GM18511 (cell line): ENCODE measurements around the gene ANKRD6.

ENCODE experiments used
- ATAC-seq: cut with Tn5 transposase; IDR thresholded peaks from one replicate; pipeline ENCODE4 v1.9.1; 2021; ENCODE audit warnings: mild to moderate bottlenecking, moderate library complexity; ENCODE audit not compliant: unreplicated experiment

ANKRD6 gene

DNA sequence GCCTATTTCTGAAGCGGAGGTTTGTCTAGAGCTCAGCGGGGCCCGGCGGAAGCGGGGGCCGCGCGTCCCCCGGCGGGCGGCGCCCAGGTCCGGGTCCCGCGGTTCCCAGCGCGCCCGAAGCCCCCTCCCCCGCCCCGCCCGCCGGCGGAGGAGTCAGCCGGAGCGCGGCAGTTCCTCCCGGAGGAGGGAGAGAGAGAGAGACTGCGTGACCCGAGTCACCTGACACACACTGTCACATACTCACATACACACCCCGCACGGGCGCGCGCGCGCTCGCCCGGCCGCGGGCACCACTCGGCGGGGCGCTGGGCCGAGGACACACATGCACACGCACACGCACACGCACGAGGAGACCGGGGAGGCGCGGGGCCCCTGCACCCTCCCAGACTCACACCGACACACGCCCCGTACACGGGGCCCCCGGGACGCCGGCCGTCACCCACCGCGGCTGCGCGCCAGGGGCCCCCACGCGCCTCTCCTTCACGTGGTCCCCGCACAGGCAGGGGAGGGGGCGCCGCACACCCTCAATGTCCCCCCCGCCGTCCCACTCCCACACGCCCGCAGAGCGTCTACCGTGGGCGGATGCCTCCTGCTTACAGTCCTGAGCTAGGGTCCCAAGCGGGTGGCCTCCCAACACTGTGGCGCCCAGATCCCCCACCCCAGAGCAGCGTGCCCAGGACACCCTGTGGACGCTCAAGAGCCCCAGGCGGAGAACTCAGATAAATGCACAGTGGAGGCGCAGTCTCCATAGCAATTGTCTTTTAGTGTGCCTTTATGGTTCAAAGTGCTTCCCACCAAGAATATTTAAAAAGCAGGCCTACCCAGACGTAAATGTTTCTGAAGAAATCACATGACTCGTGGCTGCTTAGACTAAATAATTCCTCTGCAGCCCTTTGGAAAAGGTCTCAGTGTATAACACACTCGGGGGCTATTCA lies 20.6 kb upstream of the ANKRD6 start, which contains the start of gene RRAGD:
RRAGD (minus strand) TSS at position 203 of the 935 bp plus-strand sequence. CDS start 280 bp downstream, outside the sequence.
- ATAC-seq, result peak; percentile 78

- no peak for ATAC-seq
These were observed 19.9 kb upstream of the ANKRD6 start for GRCh38 chr6:89413006-89413400.

- ATAC-seq, result no peak
These were observed 18.7 kb upstream of the ANKRD6 start for GRCh38 chr6:89414215-89414614.

DNA sequence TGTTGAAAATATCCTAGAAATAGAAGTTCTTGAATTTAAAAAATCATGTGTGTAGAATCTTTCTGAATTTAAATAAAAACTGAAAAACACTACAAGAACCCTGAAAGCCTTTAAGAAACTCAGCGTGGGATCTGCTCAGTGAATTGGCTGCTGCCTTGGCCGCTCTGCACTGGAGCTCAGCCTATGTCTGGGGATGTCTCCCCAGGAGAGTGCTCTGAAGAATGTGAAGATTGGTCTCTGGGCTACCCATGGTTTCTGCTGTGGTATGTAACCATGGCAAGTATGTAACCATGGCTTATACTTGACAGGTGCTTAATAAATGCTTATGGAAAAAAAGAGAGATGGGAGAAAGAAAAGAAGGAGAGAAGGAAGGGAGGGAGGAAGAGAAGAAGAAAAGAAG lies 17.8 kb upstream of the ANKRD6 start:
- no peak for ATAC-seq

GRCh38 chr6:89416796-89417195 lies 16.2 kb upstream of the ANKRD6 start:
- ATAC-seq, result no peak

DNA sequence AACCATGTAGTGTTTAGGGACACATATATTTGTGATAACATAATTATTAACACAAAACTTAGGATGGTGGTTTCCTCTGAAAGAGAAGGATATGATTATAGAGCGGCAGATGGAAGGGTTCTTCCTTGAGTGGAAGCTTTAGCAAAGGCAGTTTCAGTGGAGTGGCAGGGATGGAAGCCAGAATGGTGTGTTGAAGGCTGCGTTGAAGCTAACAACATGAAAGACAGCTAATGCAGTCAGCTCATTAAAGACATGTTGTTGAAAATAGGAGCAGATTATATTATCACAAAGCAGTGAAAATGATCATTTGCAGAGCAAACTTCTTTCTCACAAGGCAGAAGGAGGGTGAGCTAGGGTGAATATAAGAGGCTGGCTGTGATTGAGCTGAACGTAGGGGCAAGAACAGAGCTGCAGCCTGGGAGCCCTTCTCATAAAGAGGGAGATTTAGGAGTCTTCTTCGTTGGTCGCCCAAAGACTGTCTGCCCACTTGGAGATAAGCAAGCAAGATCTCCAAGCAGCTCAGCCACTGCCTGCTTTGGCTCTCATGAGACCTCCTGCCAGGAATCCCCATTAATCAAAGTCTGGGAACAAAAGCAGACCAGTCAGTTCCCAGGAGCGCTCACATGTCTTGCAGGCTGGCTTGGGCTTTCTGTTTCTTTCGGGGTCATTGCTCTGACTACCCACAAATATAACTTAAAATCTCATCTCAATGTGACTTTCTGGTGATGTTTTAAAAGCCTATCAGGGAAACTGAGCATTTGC lies 2.6 kb upstream of the ANKRD6 start:
- ATAC-seq, result no peak

DNA sequence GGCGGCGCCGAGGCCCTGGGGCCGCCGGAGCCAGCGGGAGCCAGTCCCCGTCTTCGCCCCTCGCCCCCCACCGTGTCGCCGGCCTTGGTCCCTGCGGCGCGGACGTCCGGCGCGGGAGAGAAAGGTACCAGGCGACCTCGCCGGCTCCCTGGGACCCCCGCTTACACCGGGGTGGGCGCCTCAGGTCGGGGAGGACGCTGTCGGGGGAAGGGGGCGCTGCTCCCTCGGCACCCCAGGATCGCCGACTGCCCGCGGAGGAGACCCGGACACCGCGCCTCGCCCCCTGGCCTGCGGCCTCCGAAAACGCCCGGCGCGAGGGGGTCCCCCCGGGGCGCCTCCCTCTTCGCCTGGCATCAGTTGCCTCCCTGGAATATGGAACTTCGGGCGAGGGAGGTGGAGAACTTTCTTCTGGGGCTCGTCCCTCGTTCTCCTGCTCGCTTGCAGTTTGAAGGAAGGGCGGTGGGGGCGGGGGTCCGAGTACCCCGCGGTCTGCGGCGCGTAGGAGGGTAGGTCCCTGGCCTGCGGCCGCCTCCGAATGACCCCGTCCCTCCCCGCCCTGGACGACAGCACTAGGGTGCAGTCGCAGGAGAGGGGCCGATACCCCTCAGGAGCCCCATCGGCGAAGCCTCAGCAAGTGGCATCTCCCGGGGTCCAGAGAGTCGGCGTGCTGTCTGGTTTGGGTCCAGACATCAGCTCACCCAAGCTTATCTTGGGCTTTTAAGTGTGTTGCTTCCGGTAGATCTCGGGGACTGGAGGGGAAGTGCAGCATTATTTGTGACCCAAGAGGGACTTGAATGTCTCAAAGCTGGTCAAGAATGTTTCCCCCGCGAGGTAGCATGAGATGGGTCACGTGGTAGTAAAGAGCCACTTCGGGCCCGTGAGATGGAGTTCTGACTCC lies 549 bp downstream of the ANKRD6 start:
- ATAC-seq, result peak; percentile 53

DNA sequence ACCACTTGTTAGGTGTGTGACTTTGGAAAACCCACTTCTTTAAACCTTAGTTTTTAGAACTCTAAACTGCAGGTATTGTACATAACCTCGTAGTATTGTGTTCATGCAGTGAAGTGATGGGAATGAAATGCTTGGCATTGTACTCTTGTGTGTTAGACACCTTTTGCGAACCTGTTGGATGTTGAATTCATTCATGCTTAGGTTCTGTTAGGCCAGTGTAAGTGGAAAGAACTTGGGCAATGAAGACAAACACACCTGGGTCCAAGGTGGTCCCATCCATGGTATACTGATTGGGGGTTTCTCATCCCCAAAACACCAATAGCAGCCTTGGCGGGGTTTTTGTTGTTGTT lies 1.2 kb downstream of the ANKRD6 start:
- ATAC-seq, result no peak

GRCh38 chr6:89434954-89435353 lies 2.0 kb downstream of the ANKRD6 start:
- ATAC-seq, result no peak

DNA sequence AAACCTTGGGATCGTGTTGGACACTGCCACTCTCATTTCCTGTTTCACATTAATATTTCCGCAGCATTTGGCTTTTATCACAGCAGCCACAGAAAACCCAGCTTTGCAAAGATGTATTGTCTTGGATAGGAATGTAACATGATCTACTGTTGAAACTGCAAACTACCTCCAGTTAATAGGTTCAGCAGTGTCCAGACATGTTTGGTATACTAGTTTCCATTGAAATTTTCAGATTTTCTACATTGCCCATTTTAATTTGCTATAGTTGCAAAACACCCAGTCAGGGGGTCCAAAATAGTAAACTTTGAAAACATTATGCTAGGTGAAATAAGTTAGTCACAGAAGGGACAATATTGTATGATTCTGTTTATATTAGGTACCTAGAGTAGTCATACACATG lies 3.3 kb downstream of the ANKRD6 start:
- no peak for ATAC-seq

- ATAC-seq, result no peak
These were observed 5.3 kb downstream of the ANKRD6 start for GRCh38 chr6:89438248-89438647.

DNA sequence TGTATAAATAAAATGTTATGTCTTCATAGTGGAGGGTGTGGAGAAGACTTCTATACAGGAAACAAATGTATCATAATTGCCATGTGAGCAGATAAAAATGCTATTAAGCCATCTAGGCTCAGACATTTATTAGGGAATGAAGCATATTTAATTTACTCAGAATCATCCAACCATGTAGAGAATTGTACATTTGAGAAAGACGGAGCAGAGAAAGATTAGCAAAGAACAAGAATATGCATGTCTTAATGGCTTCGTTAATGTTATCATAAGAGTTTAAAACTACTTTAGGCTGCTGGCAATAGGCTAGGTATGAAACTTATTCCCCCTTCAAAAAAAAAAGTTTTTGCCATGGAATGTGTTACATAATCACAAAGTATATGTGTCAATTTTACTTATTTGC lies 6.1 kb downstream of the ANKRD6 start:
- no peak for ATAC-seq

GRCh38 chr6:89440200-89440599 lies 7.2 kb downstream of the ANKRD6 start:
- no peak for ATAC-seq

- ATAC-seq, result no peak
These were observed 10.7 kb downstream of the ANKRD6 start for GRCh38 chr6:89443658-89444057.

DNA sequence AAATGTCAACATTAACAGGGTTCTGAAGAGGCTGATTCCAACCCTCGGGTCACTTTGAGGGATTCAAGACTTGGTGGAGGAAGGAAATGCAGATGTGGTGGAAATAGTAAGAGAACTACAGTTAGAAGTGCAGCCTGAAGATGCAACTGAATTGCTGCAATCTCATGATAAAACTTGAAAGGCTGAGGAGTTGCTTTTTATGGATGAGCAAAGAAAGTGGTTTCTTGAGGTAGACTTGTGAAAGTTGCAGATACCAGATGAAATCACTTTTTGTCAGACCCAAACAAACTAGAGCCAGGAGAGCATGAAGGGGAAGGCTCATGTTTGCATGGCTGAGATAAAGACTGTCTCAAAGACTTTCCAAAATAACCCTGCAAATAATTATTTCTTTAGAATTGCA lies 16.2 kb downstream of the ANKRD6 start:
- no peak for ATAC-seq

DNA sequence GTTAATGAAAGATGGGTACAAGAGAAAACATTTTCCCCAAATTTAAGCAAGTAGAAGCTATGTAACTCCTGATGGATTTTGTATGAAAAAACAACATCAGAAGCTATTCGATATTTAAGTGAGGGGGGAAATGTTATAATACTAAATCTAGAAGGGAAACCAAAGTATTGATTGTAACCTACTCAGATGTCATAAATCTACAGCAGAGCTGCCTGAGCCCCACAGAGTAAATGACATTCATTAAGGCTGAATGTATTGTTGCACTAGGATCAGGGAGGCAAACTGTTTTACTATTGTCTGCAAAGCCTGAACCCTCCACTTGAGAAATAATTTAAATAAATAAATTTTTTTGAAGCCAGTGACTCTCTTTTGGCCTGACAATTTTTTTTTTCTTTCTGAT lies 19.3 kb downstream of the ANKRD6 start:
- no peak for ATAC-seq

- ATAC-seq, result no peak
These were observed 21.3 kb downstream of the ANKRD6 start for GRCh38 chr6:89454300-89454699.

- ATAC-seq, result no peak
These were observed 25.8 kb downstream of the ANKRD6 start for GRCh38 chr6:89458704-89459103.

- ATAC-seq, result no peak
These were observed 26.5 kb downstream of the ANKRD6 start for GRCh38 chr6:89459501-89459900.

- ATAC-seq, result no peak
These were observed 27.8 kb downstream of the ANKRD6 start for GRCh38 chr6:89460713-89461112.

GRCh38 chr6:89462503-89462902 lies 29.6 kb downstream of the ANKRD6 start:
- ATAC-seq, result no peak
